Liver (tissue), 9 donors: ENCODE data around the gene NGF. TPM values are rescaled to one million over a fixed set of nuclear protein-coding genes. Genes with fewer than 3 reads are reported as not detected.

Experiments
- DNase-seq: peaks from one replicate; pipeline ENCODE4 v3.0.0-alpha.2; 2017; ENCODE audit warnings: low spot score
- H3K27ac ChIP-seq, 2 donors: one replicate each; pipeline ENCODE4 v1.7.0; 2013; ENCODE audit warnings: inconsistent platforms in 2 of 2, low read length in 2 of 2, control low read depth in 1 of 2, low read depth in 1 of 2, mild to moderate bottlenecking in 1 of 2
- H3K27me3 ChIP-seq, 4 donors: one replicate each; pipeline versions ENCODE4 v1.6.1 to v1.7.0; 2013; ENCODE audit warnings: low read length in 3 of 4, inconsistent platforms in 1 of 4, mild to moderate bottlenecking in 1 of 4, moderate library complexity in 1 of 4; ENCODE audit not compliant: control insufficient read depth in 4 of 4, insufficient read depth in 4 of 4
- H3K36me3 ChIP-seq, 4 donors: one replicate each; pipeline versions ENCODE4 v1.6.1 to v1.7.0; 2013; ENCODE audit warnings: low read length in 3 of 4, mild to moderate bottlenecking in 3 of 4, low read depth in 1 of 4, moderate library complexity in 1 of 4; ENCODE audit not compliant: control insufficient read depth in 4 of 4, insufficient read depth in 3 of 4
- H3K4me1 ChIP-seq, 4 donors: one replicate each; pipeline versions ENCODE4 v1.6.1 to v1.7.0; 2013; ENCODE audit warnings: low read length in 3 of 4, mild to moderate bottlenecking in 3 of 4, moderate library complexity in 1 of 4; ENCODE audit not compliant: control insufficient read depth in 4 of 4, insufficient read depth in 4 of 4
- H3K4me3 ChIP-seq, 3 donors: one replicate each; pipeline versions ENCODE4 v1.6.1 to v1.7.0; 2013; ENCODE audit warnings: low read length in 3 of 3, control low read depth in 1 of 3, low read depth in 1 of 3, mild to moderate bottlenecking in 1 of 3
- H3K9ac ChIP-seq, 2 donors: one replicate each; pipeline ENCODE4 v1.7.0; 2013; ENCODE audit warnings: low read length in 2 of 2, mild to moderate bottlenecking in 2 of 2, moderate library complexity in 2 of 2, control low read depth in 1 of 2, low read depth in 1 of 2
- H3K9me3 ChIP-seq, 4 donors: one replicate each; pipeline versions ENCODE4 v1.6.1 to v1.7.0; 2013; ENCODE audit warnings: low read length in 3 of 4; ENCODE audit not compliant: control insufficient read depth in 4 of 4
- EGR1 ChIP-seq, 2 donors: IDR thresholded peaks; 2 replicates each; pipeline ENCODE4 v1.6.1; 2016 to 2018; ENCODE audit warnings: antibody characterized with exemption in 2 of 2, low read depth in 2 of 2
- FOXA1 ChIP-seq: IDR thresholded peaks from 2 replicates; pipeline ENCODE4 v1.6.1; 2016; ENCODE audit warnings: antibody characterized with exemption
- FOXA2 ChIP-seq: IDR thresholded peaks from 2 replicates; pipeline ENCODE4 v1.6.1; 2016; ENCODE audit warnings: antibody characterized with exemption
- GABPA ChIP-seq, 2 donors: IDR thresholded peaks in 1 of 2; conservative IDR thresholded peaks in 1 of 2; 2 replicates each; pipeline ENCODE4 v1.6.1; 2016; ENCODE audit warnings: antibody characterized with exemption in 2 of 2, mild to moderate bottlenecking in 1 of 2, moderate library complexity in 1 of 2
- HNF4A ChIP-seq, 2 donors: conservative IDR thresholded peaks; 2 replicates each; pipeline ENCODE4 v1.6.1; 2016; ENCODE audit warnings: antibody characterized with exemption in 2 of 2, mild to moderate bottlenecking in 2 of 2
- HNF4G ChIP-seq: IDR thresholded peaks from 2 replicates; pipeline ENCODE4 v1.6.1; 2016; ENCODE audit warnings: antibody characterized with exemption
- JUND ChIP-seq, 2 donors: IDR thresholded peaks; 2 replicates each; pipeline ENCODE4 v1.6.1; 2016; ENCODE audit warnings: antibody characterized with exemption in 2 of 2
- NR2F2 ChIP-seq: IDR thresholded peaks from 2 replicates; pipeline ENCODE4 v1.6.1; 2016; ENCODE audit warnings: antibody characterized with exemption
- RAD21 ChIP-seq, 2 donors: IDR thresholded peaks; 2 replicates each; pipeline ENCODE4 v1.6.1; 2016; ENCODE audit warnings: antibody characterized with exemption in 2 of 2, mild to moderate bottlenecking in 2 of 2
- RXRA ChIP-seq, 2 donors: IDR thresholded peaks; 2 replicates each; pipeline ENCODE4 v1.6.1; 2017 to 2018; ENCODE audit warnings: antibody characterized with exemption in 2 of 2, mild to moderate bottlenecking in 1 of 2
- SP1 ChIP-seq: IDR thresholded peaks from 2 replicates; pipeline ENCODE4 v1.6.1; 2018; ENCODE audit warnings: antibody characterized with exemption, mild to moderate bottlenecking
- TAF1 ChIP-seq: conservative IDR thresholded peaks from 2 replicates; pipeline ENCODE4 v1.6.1; 2016; ENCODE audit warnings: antibody characterized with exemption, mild to moderate bottlenecking
- YY1 ChIP-seq: IDR thresholded peaks from 2 replicates; pipeline ENCODE4 v1.6.1; 2016; ENCODE audit warnings: antibody characterized with exemption, mild to moderate bottlenecking
- WGBS: extraction: QIAGEN DNeasy Blood & Tissue Kit; methylation state at CpG from one replicate; pipeline ENCODE4 v1.1.7; 2013; 5-methylcytosine and 5-hydroxymethylcytosine counted together
- polyA plus RNA-seq, 2 donors: library from polyadenylated mRNA; stranded (reverse) in 1 of 2; unstranded in 1 of 2; fragments of 200-250 nt in 1 of 2; fragments of >200 nt in 1 of 2; fragmentation: Nextera tagmentation in 1 of 2; extraction: Ambion mirVana in 1 of 2; gene quantifications; one replicate each; pipeline versions ENCODE4 v1.2.1 to v1.2.3, GENCODE V29; 2013 to 2015
- total RNA-seq, 2 donors: library from RNA; depleted of rRNA; stranded (reverse); fragments of >200 nt; gene quantifications; one replicate each; pipeline ENCODE4 v1.2.3, GENCODE V29; 2014
- TF ChIP-seq, protein P1 (sequence below): fragments of 150-350 bp; IDR thresholded peaks from 2 replicates; pipeline ENCODE4 v1.5.1; 2017; ENCODE audit warnings: improper control_type of control experiment, low read depth, low read length; ENCODE audit not compliant: missing input control
- TF ChIP-seq, protein P2 (sequence below): IDR thresholded peaks from 2 replicates; pipeline ENCODE4 v1.6.1; 2016; ENCODE audit warnings: antibody characterized with exemption
- TF ChIP-seq, protein P3 (sequence below): IDR thresholded peaks from 2 replicates; pipeline ENCODE4 v1.6.1; 2016; ENCODE audit warnings: antibody characterized with exemption
- TF ChIP-seq, protein P4 (sequence below): IDR thresholded peaks from 2 replicates; pipeline ENCODE4 v1.6.1; 2016; ENCODE audit warnings: antibody characterized with exemption
- donor health status: healthy.
- donor health status: healthy.
- donor health status: healthy.
- donor health status: healthy.
- donor health status: healthy.

NGF gene
- total and polyA plus RNA-seq, 4 donors, result 0.79 to 2.1 (median 1.2) TPM

DNA sequence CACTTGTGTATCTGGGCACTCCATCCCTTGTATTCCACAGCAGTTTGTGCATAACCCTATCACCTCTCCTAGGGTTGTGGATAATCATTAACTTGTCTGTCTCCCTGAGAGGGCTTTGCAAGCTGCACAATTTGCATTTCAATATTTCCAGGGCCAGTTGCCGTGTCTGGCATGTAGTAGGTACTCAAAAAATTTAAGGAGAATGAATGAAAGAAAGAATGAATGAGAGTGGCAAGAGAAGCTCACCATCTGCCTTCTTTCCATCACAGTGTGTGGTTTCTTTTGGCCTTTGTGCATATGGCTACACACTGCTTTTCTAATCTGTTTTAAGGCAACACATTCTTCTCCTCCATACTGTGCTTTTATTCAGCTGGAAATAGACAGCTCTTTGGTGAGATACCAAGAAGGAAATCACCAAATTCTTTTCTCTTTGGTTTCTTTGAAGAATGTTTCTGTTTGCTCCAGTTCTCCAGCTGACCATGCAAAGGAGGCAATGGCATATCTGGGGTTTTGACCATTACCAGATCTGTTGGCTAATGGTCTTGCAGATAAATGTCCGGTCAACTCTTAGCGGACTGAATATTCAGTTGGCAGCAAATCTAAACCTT is 49.4 kb downstream of the NGF start:
- Histone ChIP-seq H3K27ac (no peak overlapping the region), H3K4me1 (no peaks in the 10 kb centered on the region), H3K4me3 (no peak overlapping the region), H3K9me3 (no peaks in the 10 kb centered on the region), H3K27me3 (peaks cover 0 to 3% (median 0%) of the 10 kb centered on the region in 4 donors), H3K36me3 (no peaks in the 10 kb centered on the region), H3K9ac (no peak overlapping the region)
- WGBS, result 71% methylated on average over 3 of the region's 3 CpGs
- no peak for DNase-seq
- TF ChIP-seq FOXA2 (no peak), JUND (IDR thresholded peaks at IDR 0.05) (no peak), GABPA (IDR thresholded peaks at IDR 0.05 in 1 of 2, conservative IDR thresholded peaks at IDR 0.05 in 1 of 2) (no peak), YY1 (no peak), HNF4G (no peak), RXRA (IDR thresholded peaks at IDR 0.05) (no peak), EGR1 (IDR thresholded peaks at IDR 0.05; ENCODE audit: low read depth in 2 of 2) (no peak), RAD21 (IDR thresholded peaks at IDR 0.05) (no peak), SP1 (no peak), TAF1 (no peak), HNF4A (conservative IDR thresholded peaks at IDR 0.05) (no peak), NR2F2 (no peak), FOXA1 (no peak)
- TF ChIP-seq, protein P1, sequence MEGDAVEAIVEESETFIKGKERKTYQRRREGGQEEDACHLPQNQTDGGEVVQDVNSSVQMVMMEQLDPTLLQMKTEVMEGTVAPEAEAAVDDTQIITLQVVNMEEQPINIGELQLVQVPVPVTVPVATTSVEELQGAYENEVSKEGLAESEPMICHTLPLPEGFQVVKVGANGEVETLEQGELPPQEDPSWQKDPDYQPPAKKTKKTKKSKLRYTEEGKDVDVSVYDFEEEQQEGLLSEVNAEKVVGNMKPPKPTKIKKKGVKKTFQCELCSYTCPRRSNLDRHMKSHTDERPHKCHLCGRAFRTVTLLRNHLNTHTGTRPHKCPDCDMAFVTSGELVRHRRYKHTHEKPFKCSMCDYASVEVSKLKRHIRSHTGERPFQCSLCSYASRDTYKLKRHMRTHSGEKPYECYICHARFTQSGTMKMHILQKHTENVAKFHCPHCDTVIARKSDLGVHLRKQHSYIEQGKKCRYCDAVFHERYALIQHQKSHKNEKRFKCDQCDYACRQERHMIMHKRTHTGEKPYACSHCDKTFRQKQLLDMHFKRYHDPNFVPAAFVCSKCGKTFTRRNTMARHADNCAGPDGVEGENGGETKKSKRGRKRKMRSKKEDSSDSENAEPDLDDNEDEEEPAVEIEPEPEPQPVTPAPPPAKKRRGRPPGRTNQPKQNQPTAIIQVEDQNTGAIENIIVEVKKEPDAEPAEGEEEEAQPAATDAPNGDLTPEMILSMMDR, result no peak
- TF ChIP-seq, protein P2, sequence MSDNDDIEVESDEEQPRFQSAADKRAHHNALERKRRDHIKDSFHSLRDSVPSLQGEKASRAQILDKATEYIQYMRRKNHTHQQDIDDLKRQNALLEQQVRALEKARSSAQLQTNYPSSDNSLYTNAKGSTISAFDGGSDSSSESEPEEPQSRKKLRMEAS, result no peak
- TF ChIP-seq, protein P3, sequence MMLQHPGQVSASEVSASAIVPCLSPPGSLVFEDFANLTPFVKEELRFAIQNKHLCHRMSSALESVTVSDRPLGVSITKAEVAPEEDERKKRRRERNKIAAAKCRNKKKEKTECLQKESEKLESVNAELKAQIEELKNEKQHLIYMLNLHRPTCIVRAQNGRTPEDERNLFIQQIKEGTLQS, result no peak

DNA sequence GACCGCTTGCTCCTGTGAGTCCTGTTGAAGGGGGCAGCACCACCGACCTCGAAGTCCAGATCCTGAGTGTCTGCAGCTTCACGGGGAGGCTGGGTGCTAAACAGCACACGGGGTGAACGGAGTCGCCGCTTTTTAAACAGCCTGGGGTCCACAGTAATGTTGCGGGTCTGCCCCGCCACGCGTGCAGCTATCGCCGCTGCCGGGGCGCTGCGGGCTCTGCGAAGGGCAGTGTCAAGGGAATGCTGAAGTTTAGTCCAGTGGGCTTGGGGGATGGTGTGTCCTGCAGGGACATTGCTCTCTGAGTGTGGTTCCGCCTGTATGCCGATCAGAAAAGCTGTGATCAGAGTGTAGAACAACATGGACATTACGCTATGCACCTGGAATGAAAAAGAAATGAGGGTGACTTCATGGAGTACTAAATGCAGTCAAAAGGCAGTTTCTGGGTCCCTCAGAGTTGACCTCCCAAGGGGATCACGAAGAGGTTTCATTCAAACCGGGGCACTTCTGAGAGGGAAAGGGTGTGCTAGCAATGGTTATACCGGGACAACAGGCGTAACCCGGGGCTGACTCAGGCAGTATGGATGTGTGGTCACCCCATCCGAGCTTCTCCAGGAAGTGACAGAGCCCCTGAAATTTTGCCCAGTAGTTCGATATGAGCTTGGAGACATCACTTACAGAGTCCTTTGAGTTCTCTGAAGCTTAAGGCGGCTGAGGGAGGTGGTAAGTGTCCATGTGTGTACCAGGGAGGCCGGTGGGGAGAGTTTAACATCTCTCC is 51.4 kb downstream of the NGF start:
- Histone ChIP-seq H3K9ac (no peak overlapping the region), H3K27ac (no peak overlapping the region), H3K4me1 (no peaks in the 10 kb centered on the region), H3K9me3 (no peaks in the 10 kb centered on the region), H3K4me3 (no peak overlapping the region), H3K27me3 (peaks cover 0 to 1% (median 0%) of the 10 kb centered on the region in 4 donors), H3K36me3 (no peaks in the 10 kb centered on the region)
- TF ChIP-seq FOXA2 (no peak), YY1 (no peak)
- DNase-seq, result no peak
- WGBS, result 94% methylated on average over 30 of the region's 30 CpGs

- H3K9me3 ChIP-seq, result no peaks in the 10 kb centered on the region
- H3K36me3 ChIP-seq, result no peaks in the 10 kb centered on the region
- no peak overlapping the region for H3K27ac ChIP-seq
- 83% methylated on average over 6 of the region's 6 CpGs for WGBS
- H3K4me1 ChIP-seq, result no peaks in the 10 kb centered on the region
- H3K27me3 ChIP-seq, result no peaks in the 10 kb centered on the region
- DNase-seq, result no peak
- no peak overlapping the region for H3K4me3 ChIP-seq
- no peak overlapping the region for H3K9ac ChIP-seq
- TF ChIP-seq, protein P1, result no peak
- TF ChIP-seq TAF1 (no peak), HNF4G (no peak), FOXA2 (no peak), FOXA1 (no peak), NR2F2 (no peak)
- TF ChIP-seq, protein P4, sequence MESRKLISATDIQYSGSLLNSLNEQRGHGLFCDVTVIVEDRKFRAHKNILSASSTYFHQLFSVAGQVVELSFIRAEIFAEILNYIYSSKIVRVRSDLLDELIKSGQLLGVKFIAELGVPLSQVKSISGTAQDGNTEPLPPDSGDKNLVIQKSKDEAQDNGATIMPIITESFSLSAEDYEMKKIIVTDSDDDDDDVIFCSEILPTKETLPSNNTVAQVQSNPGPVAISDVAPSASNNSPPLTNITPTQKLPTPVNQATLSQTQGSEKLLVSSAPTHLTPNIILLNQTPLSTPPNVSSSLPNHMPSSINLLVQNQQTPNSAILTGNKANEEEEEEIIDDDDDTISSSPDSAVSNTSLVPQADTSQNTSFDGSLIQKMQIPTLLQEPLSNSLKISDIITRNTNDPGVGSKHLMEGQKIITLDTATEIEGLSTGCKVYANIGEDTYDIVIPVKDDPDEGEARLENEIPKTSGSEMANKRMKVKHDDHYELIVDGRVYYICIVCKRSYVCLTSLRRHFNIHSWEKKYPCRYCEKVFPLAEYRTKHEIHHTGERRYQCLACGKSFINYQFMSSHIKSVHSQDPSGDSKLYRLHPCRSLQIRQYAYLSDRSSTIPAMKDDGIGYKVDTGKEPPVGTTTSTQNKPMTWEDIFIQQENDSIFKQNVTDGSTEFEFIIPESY, result no peak
Observed at GRCh38 chr1:115284209-115284608, 53.8 kb downstream of the NGF start.
